HFFc6 (cell line): ENCODE data around the gene NRG2. TPM values are rescaled to one million over a fixed set of nuclear protein-coding genes. Genes with fewer than 3 reads are reported as not detected.

Experiments
- DNase-seq: peaks from one replicate; pipeline ENCODE4 v3.0.0-alpha.2; 2018
- H3K27ac Mint-ChIP-seq: 2 replicates; pipeline ENCODE4 v1.8.0; 2020; ENCODE audit warnings: mild to moderate bottlenecking, mixed read lengths
- H3K27me3 Mint-ChIP-seq: 2 replicates; pipeline ENCODE4 v1.8.0; 2021; ENCODE audit warnings: mild to moderate bottlenecking, moderate library complexity, mixed read lengths; ENCODE audit not compliant: insufficient read depth
- H3K36me3 Mint-ChIP-seq: 2 replicates; pipeline ENCODE4 v1.8.0; 2021; ENCODE audit warnings: low read depth, mixed read lengths
- H3K4me1 Mint-ChIP-seq: 2 replicates; pipeline ENCODE4 v1.8.0; 2020; ENCODE audit warnings: low read depth, mixed read lengths
- H3K4me3 Mint-ChIP-seq: 2 replicates; pipeline ENCODE4 v1.8.0; 2020; ENCODE audit warnings: mild to moderate bottlenecking, moderate library complexity, mixed read lengths
- H3K9me3 Mint-ChIP-seq: 2 replicates; pipeline ENCODE4 v1.8.0; 2020; ENCODE audit warnings: mild to moderate bottlenecking, mixed read lengths
- total RNA-seq, 6 experiments: library from RNA; stranded (reverse); fragmentation: NEBNext Ultra II Directional; extraction: Animal tissue kit (Norgen Biotek cat#: 25700); gene quantifications; 2 replicates in 1 of 6; 3 replicates in 5 of 6; pipeline ENCODE4 v1.2.3, GENCODE V29; 2021
- TF ChIP-seq, protein P1 (sequence below): fragments of 200-600 bp; sonication (generic); IDR thresholded peaks from 2 replicates; pipeline ENCODE4 v1.5.0; 2021; ENCODE audit warnings: antibody characterized with exemption, mild to moderate bottlenecking

NRG2 gene
- total RNA-seq, 6 experiments from 2014 or later, result 0.11 to 0.35 (median 0.19) TPM; not detected in 1

DNA sequence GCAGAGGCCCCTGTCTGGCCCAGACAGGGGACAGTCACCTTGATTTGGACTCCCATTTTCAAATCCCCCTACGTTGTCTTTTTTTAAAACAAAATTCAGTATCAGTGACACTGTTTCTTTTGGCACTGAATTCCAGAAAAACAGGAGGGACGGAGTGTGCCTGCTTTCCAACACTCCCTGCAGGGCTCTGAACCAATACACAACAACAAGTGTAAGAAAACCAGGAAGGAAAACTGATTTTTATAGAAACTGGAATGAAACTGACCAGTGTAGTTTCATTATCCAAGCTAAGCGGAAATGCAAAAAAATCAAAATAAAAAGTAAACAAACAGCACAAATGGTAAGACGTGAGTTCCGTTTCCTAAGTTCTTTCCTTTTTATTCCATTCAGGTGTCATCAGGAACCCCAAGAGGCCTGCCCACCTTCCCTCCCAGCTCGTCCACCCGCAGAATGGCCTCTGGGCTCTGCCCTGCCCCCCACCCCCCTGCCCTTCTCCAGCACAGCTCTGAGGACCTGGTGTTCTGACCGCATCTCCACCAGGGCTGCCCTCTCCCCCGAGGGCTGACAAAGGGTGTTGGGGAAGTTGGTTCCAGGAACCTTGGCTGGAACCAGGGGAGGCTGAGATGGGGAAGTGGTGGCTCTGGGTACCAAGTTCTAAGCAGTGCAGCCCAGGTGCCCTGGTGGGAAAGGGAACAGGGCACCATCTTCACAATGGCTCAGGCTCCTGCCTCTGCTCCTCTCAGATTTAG is 173.9 kb downstream of the NRG2 start:
- Mint-ChIP-seq H3K4me1 (no peaks in the 10 kb centered on the region), H3K4me3 (no peak overlapping the region), H3K27me3 (peaks cover 41% of the 10 kb centered on the region), H3K9me3 (no peaks in the 10 kb centered on the region), H3K27ac (no peak overlapping the region), H3K36me3 (no peaks in the 10 kb centered on the region)
- TF ChIP-seq, protein P1, sequence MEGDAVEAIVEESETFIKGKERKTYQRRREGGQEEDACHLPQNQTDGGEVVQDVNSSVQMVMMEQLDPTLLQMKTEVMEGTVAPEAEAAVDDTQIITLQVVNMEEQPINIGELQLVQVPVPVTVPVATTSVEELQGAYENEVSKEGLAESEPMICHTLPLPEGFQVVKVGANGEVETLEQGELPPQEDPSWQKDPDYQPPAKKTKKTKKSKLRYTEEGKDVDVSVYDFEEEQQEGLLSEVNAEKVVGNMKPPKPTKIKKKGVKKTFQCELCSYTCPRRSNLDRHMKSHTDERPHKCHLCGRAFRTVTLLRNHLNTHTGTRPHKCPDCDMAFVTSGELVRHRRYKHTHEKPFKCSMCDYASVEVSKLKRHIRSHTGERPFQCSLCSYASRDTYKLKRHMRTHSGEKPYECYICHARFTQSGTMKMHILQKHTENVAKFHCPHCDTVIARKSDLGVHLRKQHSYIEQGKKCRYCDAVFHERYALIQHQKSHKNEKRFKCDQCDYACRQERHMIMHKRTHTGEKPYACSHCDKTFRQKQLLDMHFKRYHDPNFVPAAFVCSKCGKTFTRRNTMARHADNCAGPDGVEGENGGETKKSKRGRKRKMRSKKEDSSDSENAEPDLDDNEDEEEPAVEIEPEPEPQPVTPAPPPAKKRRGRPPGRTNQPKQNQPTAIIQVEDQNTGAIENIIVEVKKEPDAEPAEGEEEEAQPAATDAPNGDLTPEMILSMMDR, result no peak
- DNase-seq, result no peak

DNA sequence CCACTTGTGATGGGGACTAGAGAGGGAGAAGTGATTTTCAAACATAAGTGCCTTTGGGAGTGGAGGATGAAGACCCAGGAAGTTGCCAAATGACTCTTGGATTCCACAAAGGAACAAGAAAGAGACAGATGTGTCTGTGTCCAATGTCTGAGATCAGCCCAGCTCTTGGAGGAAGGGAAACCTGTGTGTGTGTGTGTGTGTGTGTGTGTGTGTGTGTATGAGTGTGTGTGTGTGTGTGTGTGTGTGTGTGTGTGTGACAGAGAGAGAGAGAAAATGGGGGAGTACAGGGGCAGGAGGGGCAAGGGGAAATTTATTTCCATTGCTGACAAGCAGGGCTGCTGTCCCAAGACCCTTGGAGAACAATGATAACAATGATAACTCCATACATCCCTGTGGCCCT is 175.5 kb downstream of the NRG2 start:
- H3K27me3 Mint-ChIP-seq, result peaks cover 30% of the 10 kb centered on the region
- no peak for DNase-seq
- H3K4me1 Mint-ChIP-seq, result no peaks in the 10 kb centered on the region
- TF ChIP-seq, protein P1, result no peak
- H3K9me3 Mint-ChIP-seq, result no peaks in the 10 kb centered on the region
- no peak overlapping the region for H3K27ac Mint-ChIP-seq
- no peaks in the 10 kb centered on the region for H3K36me3 Mint-ChIP-seq
- no peak overlapping the region for H3K4me3 Mint-ChIP-seq

DNA sequence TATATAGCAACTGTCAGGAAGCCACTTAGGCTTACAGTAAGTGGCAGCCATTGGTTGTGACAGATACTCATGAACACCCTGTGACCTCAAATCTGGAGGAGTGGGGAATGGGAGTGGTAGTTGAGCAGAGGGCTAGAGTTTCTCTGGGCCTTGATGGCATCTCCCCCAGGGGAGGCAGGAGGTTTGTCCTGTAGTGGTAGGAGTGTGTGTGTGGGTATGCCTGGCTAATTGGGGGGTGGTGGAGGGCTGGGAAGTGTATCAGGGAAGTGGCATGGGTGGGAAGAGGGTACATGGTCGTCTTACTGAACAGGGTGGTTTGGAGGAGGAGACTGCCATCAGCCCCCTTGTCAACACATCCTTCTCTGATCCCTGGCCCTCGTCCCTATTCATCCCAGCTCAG is 176.0 kb downstream of the NRG2 start:
- H3K9me3 Mint-ChIP-seq, result no peaks in the 10 kb centered on the region
- H3K27me3 Mint-ChIP-seq, result peaks cover 26% of the 10 kb centered on the region
- no peaks in the 10 kb centered on the region for H3K4me1 Mint-ChIP-seq
- TF ChIP-seq, protein P1, result no peak
- DNase-seq, result no peak
- H3K36me3 Mint-ChIP-seq, result no peaks in the 10 kb centered on the region
- H3K4me3 Mint-ChIP-seq, result no peak overlapping the region
- H3K27ac Mint-ChIP-seq, result no peak overlapping the region

DNA sequence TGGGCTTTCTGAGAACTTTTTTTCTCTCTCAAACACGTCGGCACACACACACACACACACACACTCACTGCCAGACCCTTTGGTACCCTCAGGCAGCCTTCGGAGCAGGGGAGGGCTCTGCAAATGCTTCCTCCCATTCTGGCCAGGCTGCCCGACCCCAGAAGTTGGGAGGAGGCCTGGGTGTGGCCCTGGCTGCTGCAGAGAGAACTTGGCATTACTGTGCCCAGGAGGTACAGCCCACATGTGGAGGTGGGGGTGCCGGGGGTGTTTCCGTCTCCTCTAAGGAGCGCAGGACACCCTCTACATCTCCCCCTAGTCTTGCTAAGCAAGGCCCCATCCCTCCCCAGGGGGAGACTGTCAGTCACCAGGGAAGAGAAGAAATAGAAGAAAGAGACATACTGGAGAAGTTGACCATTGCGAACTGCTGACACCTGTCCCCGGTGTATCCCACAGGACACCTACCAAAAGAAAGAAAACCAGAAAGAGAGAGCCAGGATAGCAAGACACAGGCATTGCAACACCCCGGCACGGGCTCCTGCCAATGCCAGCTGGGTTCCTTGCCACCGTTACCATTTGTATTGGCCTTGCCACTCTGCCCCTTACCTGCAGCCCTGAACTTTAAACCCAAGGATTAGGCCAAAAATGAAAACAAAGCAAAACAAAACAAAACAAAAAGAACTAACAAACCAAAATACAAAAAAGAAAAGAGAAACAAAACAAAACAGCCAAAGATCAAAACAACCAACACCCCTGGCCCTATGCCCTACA is 178.2 kb downstream of the NRG2 start:
- DNase-seq, result no peak
- TF ChIP-seq, protein P1, result no peak
- H3K9me3 Mint-ChIP-seq, result no peaks in the 10 kb centered on the region
- peaks cover 33% of the 10 kb centered on the region for H3K27me3 Mint-ChIP-seq
- H3K36me3 Mint-ChIP-seq, result no peaks in the 10 kb centered on the region
- no peak overlapping the region for H3K4me3 Mint-ChIP-seq
- H3K4me1 Mint-ChIP-seq, result no peaks in the 10 kb centered on the region
- H3K27ac Mint-ChIP-seq, result no peak overlapping the region

DNA sequence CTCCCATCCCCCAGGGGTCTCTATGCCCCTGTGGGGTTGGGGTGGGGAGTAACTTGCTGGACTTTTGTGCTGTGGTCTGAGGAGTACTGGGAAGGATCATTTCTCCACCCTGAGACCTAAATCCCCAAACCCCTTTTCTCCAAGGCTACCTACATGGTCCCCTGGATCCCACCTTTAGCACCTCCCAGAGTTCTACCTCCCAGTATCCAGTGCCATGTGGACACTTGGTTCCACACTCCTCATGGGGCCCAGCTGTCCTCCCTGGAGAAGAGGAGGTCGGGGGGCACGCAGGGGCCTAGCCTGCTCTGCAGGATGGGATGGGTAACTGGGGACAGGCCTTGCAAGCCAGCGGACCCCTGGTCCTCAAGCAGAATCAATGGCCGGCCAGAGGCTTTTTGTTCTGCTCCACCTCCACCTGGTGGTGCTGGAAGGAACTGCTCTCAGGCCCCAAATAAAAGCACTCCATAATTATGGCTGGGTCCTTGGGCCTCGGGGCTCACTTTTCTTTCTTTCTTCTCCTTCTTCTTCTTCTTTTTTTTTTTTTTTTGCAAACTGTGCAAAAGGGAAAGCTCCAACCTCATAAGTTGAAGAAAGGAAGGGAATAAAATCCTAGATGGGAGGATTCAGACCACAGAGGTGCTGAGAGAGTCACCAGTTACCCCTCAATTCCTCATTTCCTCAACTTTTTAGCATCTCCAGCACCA is 179.1 kb downstream of the NRG2 start:
- Mint-ChIP-seq H3K36me3 (no peaks in the 10 kb centered on the region), H3K9me3 (no peaks in the 10 kb centered on the region), H3K4me1 (no peaks in the 10 kb centered on the region), H3K27ac (no peak overlapping the region), H3K4me3 (no peak overlapping the region), H3K27me3 (peaks cover 27% of the 10 kb centered on the region)
- TF ChIP-seq, protein P1, result peak; percentile 90
- peak; percentile 20 for DNase-seq
